ENCODE measurements around the gene RAB37.

Gene RAB37

GRCh38 chr17:74764751-74765286, 27.8 kb downstream of the RAB37 start:
- no peak for DNase-seq

GRCh38 chr17:74766413-74766812, 29.4 kb downstream of the RAB37 start:
- DNase-seq = no peak

GRCh38 chr17:74767111-74767516, 30.1 kb downstream of the RAB37 start:
- DNase-seq = no peak

- DNase-seq = no peak
These were observed 31.2 kb downstream of the RAB37 start for GRCh38 chr17:74768069-74768762.

DNA sequence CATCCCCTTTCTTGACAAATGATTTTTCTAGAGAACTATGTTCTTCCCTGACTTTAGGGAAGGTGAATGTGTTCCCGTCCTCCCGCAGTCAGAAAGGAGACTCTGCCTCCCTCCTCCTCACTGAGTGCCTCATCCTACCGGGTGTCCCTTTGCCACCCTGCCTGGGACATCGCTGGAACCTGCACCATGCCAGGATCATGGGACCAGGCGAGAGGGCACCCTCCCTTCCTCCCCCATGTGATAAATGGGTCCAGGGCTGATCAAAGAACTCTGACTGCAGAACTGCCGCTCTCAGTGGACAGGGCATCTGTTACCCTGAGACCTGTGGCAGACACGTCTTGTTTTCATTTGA, 31.7 kb downstream of the RAB37 start:
- DNase-seq = no peak

DNA sequence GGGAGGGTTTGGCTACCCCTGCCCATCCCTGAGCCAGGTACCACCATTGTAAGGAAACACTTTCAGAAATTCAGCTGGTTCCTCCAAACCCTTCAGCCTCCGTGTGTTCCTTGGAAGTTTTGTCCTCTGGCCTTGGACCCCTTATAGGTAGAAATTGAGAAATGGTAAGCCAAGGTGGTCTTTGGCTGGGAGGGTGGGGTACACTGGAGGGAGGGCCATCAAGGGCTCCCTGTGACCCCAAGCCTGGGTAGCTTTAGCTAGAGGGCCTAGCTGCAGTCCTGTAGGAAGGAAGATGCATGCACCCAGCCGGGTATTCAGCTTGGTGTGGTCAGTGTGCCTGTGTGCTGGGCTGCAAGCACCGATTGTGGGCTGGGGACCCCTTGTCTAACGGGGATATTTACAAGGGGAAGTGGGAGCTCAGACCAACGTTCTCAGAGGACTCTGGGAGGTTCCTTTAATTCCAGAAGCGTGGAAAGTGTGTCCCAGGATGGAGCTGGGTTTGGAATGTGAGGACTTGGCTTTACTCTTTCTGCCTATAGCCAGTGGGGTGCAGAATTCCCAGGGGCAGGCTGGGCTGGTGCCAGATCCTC, 32.3 kb downstream of the RAB37 start:
- no peak for DNase-seq

DNA sequence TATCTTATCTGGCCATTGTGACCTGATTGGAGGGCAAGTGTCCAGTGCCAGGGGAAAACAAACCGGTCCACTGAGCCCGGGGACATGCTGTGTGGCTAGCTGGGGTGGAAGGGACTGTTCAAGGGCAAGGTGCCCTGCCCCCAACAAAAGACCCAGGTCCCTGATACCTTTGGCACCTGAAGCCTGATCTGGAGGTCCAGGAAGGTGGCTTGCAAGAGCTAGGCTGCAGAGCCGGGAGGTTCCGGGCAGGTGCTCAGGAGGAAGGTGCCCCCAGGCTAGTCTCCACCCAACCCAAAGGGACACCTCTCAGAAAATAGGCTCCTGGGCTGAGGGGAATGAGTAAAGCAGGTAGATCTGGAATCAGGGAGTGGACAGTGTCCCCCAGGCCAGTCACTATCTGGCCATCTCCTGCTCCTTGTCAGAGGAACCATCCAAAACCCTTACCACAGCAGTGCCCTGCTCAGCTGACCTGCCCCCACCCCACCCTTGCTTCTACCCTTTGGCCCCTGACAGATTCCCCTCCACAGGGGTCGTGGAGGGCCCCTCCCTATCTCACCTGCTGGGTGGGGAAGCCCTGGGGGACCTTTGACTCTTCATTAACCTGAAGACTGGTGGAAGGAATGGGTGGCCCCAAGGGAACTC, 32.9 kb downstream of the RAB37 start:
- no peak for DNase-seq

GRCh38 chr17:74770498-74771318, 33.7 kb downstream of the RAB37 start:
- DNase-seq = no peak

DNA sequence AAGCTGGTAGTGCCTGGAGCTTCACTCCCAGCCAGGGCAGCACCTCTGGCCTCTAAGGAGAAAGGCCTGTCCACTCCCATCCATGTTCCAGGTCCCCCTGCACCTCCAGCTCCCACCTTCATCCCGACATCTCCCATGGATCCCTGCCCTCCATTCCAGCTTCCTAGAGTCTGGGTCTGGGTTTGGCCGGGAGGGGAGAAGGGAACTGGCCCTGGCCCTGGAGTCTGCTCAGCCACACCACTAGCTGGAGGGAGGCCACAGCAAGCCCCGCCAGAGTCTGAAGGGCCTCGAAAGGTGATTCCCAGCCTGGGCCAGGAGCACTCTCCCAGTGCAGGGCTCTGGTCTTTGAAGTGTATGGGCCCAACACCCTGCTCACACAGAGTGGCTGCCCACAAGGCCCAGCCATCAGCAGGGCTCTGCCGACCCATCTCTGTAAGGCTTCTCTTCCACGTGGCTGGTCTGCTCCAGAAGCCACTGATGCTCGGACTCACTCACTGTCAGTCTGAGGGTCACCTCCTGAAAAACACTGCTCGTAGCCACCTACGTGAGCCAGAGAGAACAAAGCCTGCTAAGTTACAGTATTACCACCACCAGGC, 34.4 kb downstream of the RAB37 start:
- DNase-seq = no peak

GRCh38 chr17:74772053-74772452, 35.0 kb downstream of the RAB37 start:
- DNase-seq = no peak

DNA sequence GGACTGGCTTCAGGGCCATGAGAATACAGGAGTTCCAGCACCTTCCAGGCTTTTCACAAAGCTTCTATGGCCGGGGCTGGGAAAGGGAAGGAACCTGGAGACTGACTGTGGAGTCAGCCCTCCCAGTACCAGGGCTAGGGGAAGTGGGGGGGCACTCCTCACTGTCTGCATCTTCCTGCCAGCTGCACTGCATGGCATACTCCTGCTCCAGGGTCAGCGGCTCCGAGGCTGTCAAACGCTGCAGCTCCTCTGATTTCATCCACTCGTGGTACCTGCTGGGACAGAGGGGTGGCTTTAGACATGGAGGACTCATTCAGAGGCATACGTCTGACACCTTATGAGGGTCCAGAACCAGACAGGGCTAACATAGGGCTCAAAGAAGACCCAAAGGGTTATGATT, 36.4 kb downstream of the RAB37 start:
- DNase-seq = no peak

- no peak for DNase-seq
These were observed 36.8 kb downstream of the RAB37 start for GRCh38 chr17:74773871-74774286.

- DNase-seq = no peak
These were observed 38.5 kb downstream of the RAB37 start for GRCh38 chr17:74775409-74776043.

DNA sequence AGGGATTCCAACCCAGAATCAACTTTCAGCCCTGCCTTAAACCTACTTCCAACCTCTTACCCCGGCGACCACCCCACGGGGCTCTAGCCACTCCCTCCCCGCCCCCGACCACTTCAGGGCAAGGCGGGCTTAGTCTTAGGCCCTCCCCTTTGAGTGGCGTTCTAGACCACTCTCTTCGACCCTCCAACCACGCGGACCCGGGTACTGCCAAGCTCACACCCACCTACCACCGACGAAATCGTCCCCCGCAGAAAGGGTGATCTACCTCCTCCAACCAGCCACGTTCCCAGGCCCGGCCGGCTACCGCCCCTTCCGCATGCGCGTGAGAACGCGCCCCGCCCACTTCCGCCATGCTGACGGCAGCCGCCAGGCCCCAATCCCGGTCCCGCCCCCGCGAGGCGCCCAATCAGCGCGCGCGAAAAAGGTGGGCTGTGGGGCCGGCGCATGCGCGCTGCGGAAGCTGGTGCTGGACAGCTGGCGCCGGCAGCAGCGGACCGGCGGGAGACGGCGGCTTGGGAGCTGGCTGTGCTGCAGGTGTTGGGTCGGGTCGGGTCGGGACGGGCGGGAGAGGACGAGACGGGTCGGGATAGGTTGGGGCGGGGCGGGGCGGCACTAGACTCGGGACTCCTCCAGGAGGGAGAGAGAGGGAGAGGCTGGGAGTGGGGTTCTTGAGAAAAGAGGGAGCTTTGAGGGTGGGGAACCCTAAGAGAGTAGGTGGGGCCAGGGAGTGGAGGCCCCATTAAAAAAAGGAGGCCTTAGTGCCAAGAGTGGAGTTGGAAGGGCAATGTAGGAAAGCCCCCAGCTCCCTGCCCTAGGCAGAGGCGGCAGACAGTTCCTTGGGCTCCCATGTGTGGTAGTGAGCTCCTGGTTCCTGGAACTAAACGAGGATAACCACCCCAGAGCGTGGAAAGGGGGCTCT, 39.2 kb downstream of the RAB37 start, which contains the start of gene NAT9:
Gene NAT9, minus strand, starts transcription at position 302 of the 919 bp plus-strand sequence. CDS start 647 bp downstream, outside the sequence.
- DNase-seq = peak; percentile 94

- no peak for DNase-seq
These were observed 39.9 kb downstream of the RAB37 start for GRCh38 chr17:74776990-74777389.

DNA sequence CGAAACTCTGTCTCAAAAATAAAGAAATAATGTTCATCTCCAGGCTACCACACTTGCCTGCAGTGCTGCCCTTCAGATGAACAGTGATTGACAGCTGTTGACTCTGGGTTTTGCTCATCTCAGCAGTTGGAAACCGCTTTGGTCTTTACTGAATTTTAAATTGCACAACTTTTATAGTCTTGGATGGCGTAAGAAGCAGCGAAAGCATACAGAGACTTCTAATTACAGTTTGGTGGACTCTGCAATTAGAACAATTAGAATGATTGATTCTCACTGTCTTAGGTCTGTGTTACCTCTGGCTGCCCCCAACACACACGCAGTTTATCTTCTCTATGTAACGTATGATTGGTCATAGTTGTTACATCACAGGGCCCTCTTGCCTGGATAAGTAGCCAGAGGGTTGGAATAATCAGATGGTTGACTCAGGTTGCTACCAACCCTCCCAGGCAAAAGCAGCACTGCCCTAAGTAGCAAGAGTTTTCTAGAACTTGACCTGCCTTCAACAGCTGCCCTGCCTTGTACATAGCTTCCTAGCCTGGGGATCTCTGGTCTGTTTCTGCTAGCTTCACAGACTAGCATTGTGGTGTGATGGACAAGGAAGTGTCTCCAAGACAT, 41.0 kb downstream of the RAB37 start:
- DNase-seq = peak; percentile 86

- peak; percentile 93 for DNase-seq
These were observed 41.9 kb downstream of the RAB37 start for GRCh38 chr17:74778960-74779359.

DNA sequence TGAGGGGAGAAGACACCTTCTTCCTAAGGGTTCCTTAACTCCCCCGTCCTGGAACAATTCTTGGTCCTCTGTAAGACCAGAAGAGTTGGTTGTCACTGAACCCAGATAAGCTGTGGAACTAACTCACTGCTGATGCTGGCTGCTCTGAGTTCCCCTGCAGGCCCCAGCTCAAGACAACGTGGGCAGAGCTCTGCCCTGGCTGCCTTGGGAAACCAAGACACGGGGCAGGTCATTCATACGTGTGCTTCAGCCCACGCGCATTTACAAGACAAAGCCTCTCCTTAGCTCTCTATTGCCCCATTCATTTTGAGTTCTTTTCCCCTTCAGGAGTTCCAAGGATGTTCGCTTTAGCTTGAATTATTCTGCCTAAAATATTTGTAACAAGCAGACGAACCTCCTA, 42.4 kb downstream of the RAB37 start:
- DNase-seq = no peak

- DNase-seq = peak; percentile 100
These were observed 42.9 kb downstream of the RAB37 start for GRCh38 chr17:74779948-74780400.

DNA sequence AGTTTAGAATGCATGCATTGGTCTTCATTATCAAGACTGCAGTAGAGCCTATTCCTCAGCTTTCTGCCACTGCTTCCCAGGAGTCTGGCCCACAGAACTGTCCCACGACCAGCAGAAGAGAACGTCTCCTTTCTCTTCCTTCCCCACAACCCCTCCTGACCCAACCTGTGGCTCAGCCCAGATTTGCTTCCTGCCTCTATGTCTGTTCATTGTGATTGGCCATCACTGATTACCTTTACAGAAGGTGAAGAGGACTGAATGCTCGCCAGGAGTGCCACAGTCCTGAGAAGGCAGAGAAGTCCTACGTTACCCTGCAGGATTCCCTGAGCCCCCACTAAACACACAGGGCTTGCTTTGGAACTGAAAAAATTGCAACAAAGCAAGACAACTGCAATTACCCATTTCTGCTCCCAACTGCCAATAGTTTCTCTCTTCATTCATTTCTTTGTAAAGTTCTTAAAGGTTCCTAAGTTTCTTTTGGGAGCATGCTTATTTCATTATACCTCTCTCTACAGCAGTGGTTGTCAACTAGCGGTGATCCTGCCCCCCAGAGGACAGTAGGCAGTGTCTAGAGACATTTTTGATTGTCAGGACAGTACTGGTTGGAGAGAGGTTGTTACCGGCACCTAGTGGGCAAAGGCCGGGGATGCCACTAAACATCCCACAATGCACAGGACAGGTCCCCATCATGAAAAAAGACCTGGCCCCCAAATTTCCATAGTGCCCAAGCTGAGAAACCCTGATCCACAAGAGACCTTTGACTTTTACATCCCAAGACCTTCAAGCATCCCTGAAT, 43.6 kb downstream of the RAB37 start:
- DNase-seq = peak; percentile 73

Data from MV-4-11 (cell line).